Panc1 (cell line): ENCODE data around the gene SH3BGRL2. TPM values are rescaled to one million over a fixed set of nuclear protein-coding genes. Genes with fewer than 3 reads are reported as not detected.

ENCODE experiments used
- ATAC-seq: fragments of 200-7000 bp; cut with Tn5 transposase; 2 replicates; pipeline ENCODE4 v1.9.1; 2020; ENCODE audit warnings: mild to moderate bottlenecking, moderate library complexity
- BruUV-seq: library from RNA; stranded (reverse); fragments of 400-500 nt; replicated peaks from 2 replicates; lab custom pipeline; 2021; lab: Mats Ljungman, UMichigan
- CTCF ChIA-PET: fragments of 300-600 bp; sonication (Branson Sonifier 250); formaldehyde crosslinking; loops from one replicate; lab custom pipeline; 2022; ENCODE audit warnings: antibody characterized with exemption; lab: Charles Lee
- POLR2A ChIA-PET: fragments of 300-600 bp; sonication (Branson Sonifier 250); formaldehyde crosslinking; loops from one replicate; lab custom pipeline; 2022; ENCODE audit warnings: antibody characterized with exemption; lab: Charles Lee
- DNase-seq: peaks from one replicate; pipeline ENCODE4 v3.0.0-alpha.2; 2010; ENCODE audit warnings: low read depth, low spot score
- H3K27ac ChIP-seq: 2 replicates; pipeline ENCODE4 v1.5.1; 2011; ENCODE audit warnings: mild to moderate bottlenecking, low read length, inconsistent platforms
- H3K27me3 ChIP-seq: fragments of 200-500 bp; sonication (Bioruptor generic); 2 replicates; pipeline ENCODE4 v1.6.0; 2014; ENCODE audit warnings: low read length, inconsistent platforms; ENCODE audit not compliant: control insufficient read depth, insufficient read depth
- H3K36me3 ChIP-seq: fragments of 200-500 bp; sonication (Bioruptor generic); 2 replicates; pipeline ENCODE4 v1.5.1; 2014; ENCODE audit warnings: inconsistent platforms, mild to moderate bottlenecking, low read length, moderate library complexity; ENCODE audit not compliant: control insufficient read depth, insufficient read depth
- H3K4me1 ChIP-seq: 2 replicates; pipeline ENCODE4 v1.5.1; 2011; ENCODE audit warnings: inconsistent platforms, mild to moderate bottlenecking, low read length, moderate library complexity; ENCODE audit not compliant: control insufficient read depth, insufficient read depth
- H3K4me3 ChIP-seq, 2 experiments: 2 replicates each; pipeline ENCODE4 v1.5.1; 2011 to 2012; ENCODE audit warnings: low read depth in 2 of 2, low read length in 2 of 2, mild to moderate bottlenecking in 2 of 2, inconsistent platforms in 1 of 2, moderate library complexity in 1 of 2
- H3K9me3 ChIP-seq: fragments of 200-500 bp; sonication (Bioruptor generic); 2 replicates; pipeline ENCODE4 v1.5.1; 2014; ENCODE audit warnings: low read depth, mild to moderate bottlenecking, inconsistent platforms, low read length, moderate library complexity; ENCODE audit not compliant: control insufficient read depth, insufficient read depth
- POLR2AphosphoS5 ChIP-seq: IDR thresholded peaks from 2 replicates; pipeline ENCODE4 v1.6.1; 2012; ENCODE audit warnings: mild to moderate bottlenecking, low read depth, low read length, moderate library complexity
- SIN3A ChIP-seq: IDR thresholded peaks from 2 replicates; pipeline ENCODE4 v1.6.1; 2012; ENCODE audit warnings: low read depth, mild to moderate bottlenecking, low read length, moderate library complexity, borderline replicate concordance; ENCODE audit not compliant: insufficient read depth
- TCF7L2 ChIP-seq: IDR thresholded peaks from 2 replicates; pipeline ENCODE4 v1.6.1; 2011; ENCODE audit warnings: mild to moderate bottlenecking, low read depth, low read length, inconsistent platforms
- in situ Hi-C: cut with HindIII; loops from 2 replicates; pipeline ENCODE4 v1.10.0; 2016; ENCODE audit warnings: low sequenced_read_pairs, low pct_unique_long_range_greater_than_20kb
- intact Hi-C: fragments of 100-400 bp; cut with micrococcal nuclease; formaldehyde crosslinking; loops from one replicate; pipeline ENCODE4 v1.10.0; 2022; ENCODE audit not compliant: unreplicated experiment
- total RNA-seq: library from RNA; stranded (reverse); gene quantifications from one replicate; pipeline ENCODE4 v1.2.1, GENCODE V29; 2021; ENCODE audit not compliant: unreplicated experiment
- TF ChIP-seq, protein P1 (sequence below), 2 experiments: IDR thresholded peaks; 2 replicates each; pipeline ENCODE4 v1.6.1; 2011 to 2012; ENCODE audit warnings: low read depth in 2 of 2, control low read depth in 1 of 2, low read length in 1 of 2, mild to moderate bottlenecking in 1 of 2, moderate library complexity in 1 of 2; ENCODE audit not compliant: insufficient read depth in 1 of 2
- TF ChIP-seq, protein P2 (sequence below): fragments of 450-650 bp; IDR thresholded peaks from 2 replicates; pipeline ENCODE4 v1.5.1; 2017; ENCODE audit warnings: mild to moderate bottlenecking

The SH3BGRL2 gene
- total RNA-seq, 1 experiment from 2014 or later = 8.5 TPM

DNA sequence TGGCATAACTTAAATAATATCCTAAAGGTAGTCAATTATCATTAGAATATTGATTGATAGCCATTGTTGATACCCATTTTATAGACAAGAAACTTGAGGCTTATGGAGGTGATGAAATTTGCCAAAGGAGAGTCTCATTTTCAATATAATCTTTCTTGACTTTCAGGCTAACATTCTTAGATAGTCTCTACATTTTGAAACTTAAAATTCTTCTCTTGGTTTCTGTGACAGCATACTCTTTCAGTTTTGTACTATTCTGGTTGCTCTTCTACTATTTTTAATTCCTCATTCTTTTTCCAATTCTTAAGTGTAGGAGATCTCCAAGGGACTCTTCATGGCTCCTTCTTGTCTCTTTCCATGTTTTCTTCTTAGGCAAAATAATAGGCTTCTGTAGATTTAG is 3.7 kb upstream of the SH3BGRL2 start:
- CTCF ChIA-PET = no interaction called here
- ATAC-seq = no peak

DNA sequence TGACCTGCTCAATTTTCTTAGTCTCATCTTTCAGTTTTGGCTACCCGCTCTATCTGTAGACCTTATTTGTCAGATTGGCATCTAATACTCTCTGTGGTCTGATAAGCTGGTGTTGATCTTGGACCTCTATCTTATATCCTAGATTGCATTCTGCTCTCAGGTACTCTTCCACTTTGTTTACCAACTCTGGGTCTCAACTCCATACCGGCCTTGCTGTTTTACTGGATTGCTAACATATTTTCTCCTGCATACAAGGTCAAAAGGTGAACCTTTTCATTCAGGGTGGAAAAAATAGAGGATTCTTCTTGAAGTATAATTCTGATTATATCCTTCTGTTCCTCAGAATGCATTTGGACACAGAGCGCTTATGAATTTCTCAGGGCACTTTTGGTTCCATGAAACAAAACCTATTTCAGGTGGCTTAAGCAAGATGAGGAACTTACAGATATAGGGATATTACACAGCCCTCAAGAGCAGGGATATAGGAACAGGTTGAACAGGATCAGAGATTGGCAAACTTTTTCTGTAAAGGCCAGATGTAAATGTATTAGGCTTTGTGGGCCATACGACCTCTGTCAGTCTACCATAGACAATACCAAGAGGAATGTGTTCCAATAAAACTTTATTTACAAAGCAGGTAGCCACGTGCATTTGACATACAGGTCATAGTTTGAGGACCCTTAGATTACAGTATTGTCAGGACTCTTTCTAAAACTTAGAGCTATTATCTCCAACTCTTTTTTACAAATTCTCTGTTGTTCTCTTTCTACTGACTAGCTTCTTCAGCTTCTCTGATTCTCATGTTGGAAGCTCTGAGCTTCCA is 2.5 kb upstream of the SH3BGRL2 start:
- H3K27me3 ChIP-seq = peaks cover 10% of the 10 kb centered on the region
- BruUV-seq = no TSS peak
- ChIA-PET POLR2A (no interaction called here), CTCF (no interaction called here)
- TF ChIP-seq POLR2AphosphoS5 (no peak), SIN3A (no peak), TCF7L2 (no peak)
- TF ChIP-seq, protein P1, sequence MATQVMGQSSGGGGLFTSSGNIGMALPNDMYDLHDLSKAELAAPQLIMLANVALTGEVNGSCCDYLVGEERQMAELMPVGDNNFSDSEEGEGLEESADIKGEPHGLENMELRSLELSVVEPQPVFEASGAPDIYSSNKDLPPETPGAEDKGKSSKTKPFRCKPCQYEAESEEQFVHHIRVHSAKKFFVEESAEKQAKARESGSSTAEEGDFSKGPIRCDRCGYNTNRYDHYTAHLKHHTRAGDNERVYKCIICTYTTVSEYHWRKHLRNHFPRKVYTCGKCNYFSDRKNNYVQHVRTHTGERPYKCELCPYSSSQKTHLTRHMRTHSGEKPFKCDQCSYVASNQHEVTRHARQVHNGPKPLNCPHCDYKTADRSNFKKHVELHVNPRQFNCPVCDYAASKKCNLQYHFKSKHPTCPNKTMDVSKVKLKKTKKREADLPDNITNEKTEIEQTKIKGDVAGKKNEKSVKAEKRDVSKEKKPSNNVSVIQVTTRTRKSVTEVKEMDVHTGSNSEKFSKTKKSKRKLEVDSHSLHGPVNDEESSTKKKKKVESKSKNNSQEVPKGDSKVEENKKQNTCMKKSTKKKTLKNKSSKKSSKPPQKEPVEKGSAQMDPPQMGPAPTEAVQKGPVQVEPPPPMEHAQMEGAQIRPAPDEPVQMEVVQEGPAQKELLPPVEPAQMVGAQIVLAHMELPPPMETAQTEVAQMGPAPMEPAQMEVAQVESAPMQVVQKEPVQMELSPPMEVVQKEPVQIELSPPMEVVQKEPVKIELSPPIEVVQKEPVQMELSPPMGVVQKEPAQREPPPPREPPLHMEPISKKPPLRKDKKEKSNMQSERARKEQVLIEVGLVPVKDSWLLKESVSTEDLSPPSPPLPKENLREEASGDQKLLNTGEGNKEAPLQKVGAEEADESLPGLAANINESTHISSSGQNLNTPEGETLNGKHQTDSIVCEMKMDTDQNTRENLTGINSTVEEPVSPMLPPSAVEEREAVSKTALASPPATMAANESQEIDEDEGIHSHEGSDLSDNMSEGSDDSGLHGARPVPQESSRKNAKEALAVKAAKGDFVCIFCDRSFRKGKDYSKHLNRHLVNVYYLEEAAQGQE (IDR thresholded peaks at IDR 0.05; ENCODE audit: insufficient read depth in 1 of 2, low read depth in 2 of 2, low read length in 1 of 2) = no peak
- TF ChIP-seq, protein P2, sequence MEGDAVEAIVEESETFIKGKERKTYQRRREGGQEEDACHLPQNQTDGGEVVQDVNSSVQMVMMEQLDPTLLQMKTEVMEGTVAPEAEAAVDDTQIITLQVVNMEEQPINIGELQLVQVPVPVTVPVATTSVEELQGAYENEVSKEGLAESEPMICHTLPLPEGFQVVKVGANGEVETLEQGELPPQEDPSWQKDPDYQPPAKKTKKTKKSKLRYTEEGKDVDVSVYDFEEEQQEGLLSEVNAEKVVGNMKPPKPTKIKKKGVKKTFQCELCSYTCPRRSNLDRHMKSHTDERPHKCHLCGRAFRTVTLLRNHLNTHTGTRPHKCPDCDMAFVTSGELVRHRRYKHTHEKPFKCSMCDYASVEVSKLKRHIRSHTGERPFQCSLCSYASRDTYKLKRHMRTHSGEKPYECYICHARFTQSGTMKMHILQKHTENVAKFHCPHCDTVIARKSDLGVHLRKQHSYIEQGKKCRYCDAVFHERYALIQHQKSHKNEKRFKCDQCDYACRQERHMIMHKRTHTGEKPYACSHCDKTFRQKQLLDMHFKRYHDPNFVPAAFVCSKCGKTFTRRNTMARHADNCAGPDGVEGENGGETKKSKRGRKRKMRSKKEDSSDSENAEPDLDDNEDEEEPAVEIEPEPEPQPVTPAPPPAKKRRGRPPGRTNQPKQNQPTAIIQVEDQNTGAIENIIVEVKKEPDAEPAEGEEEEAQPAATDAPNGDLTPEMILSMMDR = no peak
- no peak overlapping the region for H3K27ac ChIP-seq
- in situ Hi-C loops = no loop called here
- peaks cover 6% of the 10 kb centered on the region; the same call in 1 of the 2 replicates for H3K4me1 ChIP-seq
- DNase-seq (no peak), ATAC-seq (no peak)
- no peaks in the 10 kb centered on the region; the same call in 1 of the 2 replicates for H3K36me3 ChIP-seq
- intact Hi-C loops = no loop called here
- H3K9me3 ChIP-seq = no peaks in the 10 kb centered on the region
- H3K4me3 ChIP-seq = no peak overlapping the region

More for the DNA sequence above, 3.7 kb upstream of the SH3BGRL2 start:
- H3K9me3 ChIP-seq = no peaks in the 10 kb centered on the region
- POLR2A ChIA-PET = no interaction called here
- DNase-seq = no peak
- peaks cover 8% of the 10 kb centered on the region for H3K27me3 ChIP-seq
- TF ChIP-seq TCF7L2 (no peak), SIN3A (no peak), POLR2AphosphoS5 (no peak)
- TF ChIP-seq, protein P2 = no peak
- TF ChIP-seq, protein P1 (IDR thresholded peaks at IDR 0.05; ENCODE audit: insufficient read depth in 1 of 2, low read depth in 2 of 2, low read length in 1 of 2) = no peak
- no peak overlapping the region for H3K4me3 ChIP-seq
- no TSS peak for BruUV-seq
- peaks cover 6% of the 10 kb centered on the region; the same call in 1 of the 2 replicates for H3K4me1 ChIP-seq
- no peak overlapping the region for H3K27ac ChIP-seq
- intact Hi-C loops (no loop called here), in situ Hi-C loops (no loop called here)
- H3K36me3 ChIP-seq = no peaks in the 10 kb centered on the region; the same call in 1 of the 2 replicates
